IMR-90 (cell line): ENCODE results near the gene PTPRF. TPM values are rescaled to one million over a fixed set of nuclear protein-coding genes. Genes with fewer than 3 reads are reported as not detected.

ENCODE experiments used
- ATAC-seq: fragments of 200-7000 bp; cut with Tn5 transposase; 2 replicates; pipeline ENCODE4 v1.9.1; 2020; ENCODE audit warnings: low read depth, mild to moderate bottlenecking, moderate library complexity
- BruUV-seq: library from RNA; stranded (reverse); fragments of 400-500 nt; replicated peaks from 2 replicates; lab custom pipeline; 2021; lab: Mats Ljungman, UMichigan
- CTCF ChIA-PET: fragments of 300-600 bp; formaldehyde crosslinking; extraction: SDS; loops from one replicate; lab custom pipeline; 2021; ENCODE audit warnings: antibody characterized with exemption; lab: Yijun Ruan, JAX
- POLR2A ChIA-PET: fragments of 300-600 bp; sonication (Branson Sonifier 250); formaldehyde crosslinking; loops from one replicate; lab custom pipeline; 2022; ENCODE audit warnings: antibody characterized with exemption; ENCODE audit not compliant: unreplicated experiment; lab: Charles Lee
- DNase-seq: peaks from one replicate; pipeline ENCODE4 v3.0.0; 2013
- H2AFZ ChIP-seq: replicated peaks from 2 replicates; pipeline ENCODE3; 2013; ENCODE audit warnings: low read length, mild to moderate bottlenecking; ENCODE audit not compliant: poor library complexity
- H2AK5ac ChIP-seq: 2 replicates; pipeline ENCODE4 v1.6.1; 2013; ENCODE audit warnings: low read depth, low read length, inconsistent platforms
- H2AK9ac ChIP-seq: replicated peaks from 2 replicates; pipeline ENCODE3; 2013; ENCODE audit warnings: mild to moderate bottlenecking, low read depth, low read length, moderate library complexity; ENCODE audit not compliant: poor library complexity
- H2BK120ac ChIP-seq: 2 replicates; pipeline ENCODE4 v1.6.1; 2013; ENCODE audit warnings: low read depth, low read length, inconsistent platforms
- H2BK15ac ChIP-seq: 3 replicates; pipeline ENCODE4 v1.6.1; 2013; ENCODE audit warnings: low read depth, low read length, inconsistent platforms
- H2BK20ac ChIP-seq: 2 replicates; pipeline ENCODE4 v1.6.1; 2013; ENCODE audit warnings: low read depth, mild to moderate bottlenecking, inconsistent platforms, low read length, moderate library complexity
- H2BK5ac ChIP-seq: 2 replicates; pipeline ENCODE4 v1.6.1; 2013; ENCODE audit warnings: mild to moderate bottlenecking, low read depth, low read length, inconsistent platforms; ENCODE audit not compliant: poor library complexity, severe bottlenecking
- H3K14ac ChIP-seq: replicated peaks from 2 replicates; pipeline ENCODE4 v1.6.1; 2013; ENCODE audit warnings: low read depth, low read length, inconsistent platforms
- H3K18ac ChIP-seq: 2 replicates; pipeline ENCODE4 v1.6.1; 2013; ENCODE audit warnings: low read depth, low read length, control low read depth
- H3K23ac ChIP-seq: 2 replicates; pipeline ENCODE4 v1.6.1; 2013; ENCODE audit warnings: low read depth, low read length, inconsistent platforms
- H3K27ac ChIP-seq: 2 replicates; pipeline ENCODE4 v1.5.1; 2013; ENCODE audit warnings: mild to moderate bottlenecking, control low read depth, low read length; ENCODE audit not compliant: insufficient read depth
- H3K27me3 ChIP-seq: 2 replicates; pipeline ENCODE4 v1.6.1; 2013; ENCODE audit warnings: low read length; ENCODE audit not compliant: control insufficient read depth, insufficient read depth
- H3K36me3 ChIP-seq: 2 replicates; pipeline ENCODE4 v1.6.1; 2013; ENCODE audit warnings: low read length, mixed read lengths; ENCODE audit not compliant: control insufficient read depth, insufficient read depth
- H3K4ac ChIP-seq: 2 replicates; pipeline ENCODE4 v1.6.1; 2013; ENCODE audit warnings: low read depth, low read length, inconsistent platforms
- H3K4me1 ChIP-seq: 2 replicates; pipeline ENCODE4 v1.6.1; 2013; ENCODE audit warnings: low read length, mixed read lengths; ENCODE audit not compliant: control insufficient read depth, insufficient read depth
- H3K4me2 ChIP-seq: 2 replicates; pipeline ENCODE4 v1.6.1; 2013; ENCODE audit warnings: low read depth, mild to moderate bottlenecking, control low read depth, low read length, moderate library complexity
- H3K4me3 ChIP-seq: 2 replicates; pipeline ENCODE4 v1.5.1; 2013; ENCODE audit warnings: low read depth, mild to moderate bottlenecking, control low read depth, low read length, moderate library complexity; ENCODE audit not compliant: insufficient read depth
- H3K56ac ChIP-seq: 2 replicates; pipeline ENCODE4 v1.6.1; 2013; ENCODE audit warnings: low read length, inconsistent platforms; ENCODE audit not compliant: insufficient read depth; ENCODE audit errors: extremely low read depth
- H3K79me1 ChIP-seq, 2 experiments: 2 replicates each; pipeline ENCODE4 v1.6.1; 2013; ENCODE audit warnings: low read length in 2 of 2, inconsistent platforms in 1 of 2, low read depth in 1 of 2
- H3K9ac ChIP-seq: 2 replicates; pipeline ENCODE4 v1.6.1; 2013; ENCODE audit warnings: low read depth, low read length, control low read depth
- H3K9me1 ChIP-seq: 2 replicates; pipeline ENCODE4 v1.6.1; 2013; ENCODE audit warnings: low read length, inconsistent platforms; ENCODE audit not compliant: insufficient read depth
- H3K9me3 ChIP-seq: 2 replicates; pipeline ENCODE4 v1.6.1; 2013; ENCODE audit warnings: low read length; ENCODE audit not compliant: control insufficient read depth, insufficient read depth
- H4K20me1 ChIP-seq: 2 replicates; pipeline ENCODE4 v1.6.1; 2013; ENCODE audit warnings: low read length, inconsistent platforms; ENCODE audit not compliant: insufficient read depth
- H4K5ac ChIP-seq: 2 replicates; pipeline ENCODE4 v1.6.1; 2013; ENCODE audit warnings: mild to moderate bottlenecking, low read depth, low read length, control low read depth
- H4K8ac ChIP-seq, 2 experiments: 2 replicates each; pipeline ENCODE4 v1.6.1; 2013; ENCODE audit warnings: low read depth in 2 of 2, low read length in 2 of 2, control low read depth in 1 of 2, inconsistent platforms in 1 of 2
- H4K91ac ChIP-seq: 2 replicates; pipeline ENCODE4 v1.6.1; 2013; ENCODE audit warnings: low read depth, low read length, inconsistent platforms; ENCODE audit not compliant: insufficient read depth
- CHD1 ChIP-seq: IDR thresholded peaks from 2 replicates; pipeline ENCODE4 v1.6.1; 2012; ENCODE audit warnings: low read depth, low read length, improper control_type of control experiment
- ELK1 ChIP-seq: fragments of 150-350 bp; IDR thresholded peaks from 2 replicates; pipeline ENCODE4 v1.6.1; 2016; ENCODE audit warnings: low read depth, mild to moderate bottlenecking, low read length, moderate library complexity, borderline replicate concordance
- FOS ChIP-seq: fragments of 150-350 bp; IDR thresholded peaks from 2 replicates; pipeline ENCODE4 v1.6.1; 2016; ENCODE audit warnings: low read depth, low read length
- MAFK ChIP-seq: IDR thresholded peaks from 2 replicates; pipeline ENCODE4 v1.6.1; 2012; ENCODE audit warnings: low read depth, low read length, improper control_type of control experiment
- MAZ ChIP-seq: IDR thresholded peaks from 2 replicates; pipeline ENCODE4 v1.6.1; 2012; ENCODE audit warnings: low read depth, mild to moderate bottlenecking, low read length, improper control_type of control experiment, moderate library complexity, borderline replicate concordance
- MXI1 ChIP-seq: IDR thresholded peaks from 2 replicates; pipeline ENCODE4 v1.6.1; 2012; ENCODE audit warnings: low read depth, mild to moderate bottlenecking, low read length, moderate library complexity, borderline replicate concordance
- NFE2L2 ChIP-seq: fragments of 150-350 bp; IDR thresholded peaks from 2 replicates; pipeline ENCODE4 v1.6.1; 2016; ENCODE audit warnings: low read depth, mild to moderate bottlenecking, low read length
- POLR2A ChIP-seq: IDR thresholded peaks from 2 replicates; pipeline ENCODE4 v1.6.1; 2012; ENCODE audit warnings: mild to moderate bottlenecking, low read depth, low read length
- RAD21 ChIP-seq: IDR thresholded peaks from 2 replicates; pipeline ENCODE4 v1.6.1; 2012; ENCODE audit warnings: low read length, improper control_type of control experiment
- RCOR1 ChIP-seq: IDR thresholded peaks from 2 replicates; pipeline ENCODE4 v1.6.1; 2012; ENCODE audit warnings: mild to moderate bottlenecking, low read length, improper control_type of control experiment; ENCODE audit not compliant: insufficient replicate concordance
- RFX5 ChIP-seq: IDR thresholded peaks from 2 replicates; pipeline ENCODE4 v1.8.0; 2012; ENCODE audit warnings: low read depth, mild to moderate bottlenecking, low read length, moderate library complexity
- SMC3 ChIP-seq: fragments of 150-350 bp; IDR thresholded peaks from 2 replicates; pipeline ENCODE4 v1.6.1; 2016; ENCODE audit warnings: low read depth, mild to moderate bottlenecking, antibody characterized with exemption, low read length, moderate library complexity
- WGBS, 2 experiments: methylation state at CpG; one replicate each; pipeline versions ENCODE4 v1.1.5 to v1.1.7; 2013; ENCODE audit warnings: missing lambda C conversion rate in 2 of 2; ENCODE audit not compliant: insufficient read length in 1 of 2; ENCODE audit errors: extremely low coverage in 2 of 2; 5-methylcytosine and 5-hydroxymethylcytosine counted together
- dilution Hi-C: fragments of 300-500 bp; cut with HindIII; formaldehyde crosslinking; loops from one replicate; pipeline ENCODE4 v1.14.3; 2018; ENCODE audit warnings: low sequenced_read_pairs; ENCODE audit not compliant: unreplicated experiment
- in situ Hi-C: fragments of 300-500 bp; cut with MboI; formaldehyde crosslinking; loops from 3 replicates; pipeline ENCODE4 v1.14.3; 2019; ENCODE audit warnings: low sequenced_read_pairs, inconsistent platforms, mixed read lengths
- intact Hi-C: fragments of 100-400 bp; cut with micrococcal nuclease; formaldehyde crosslinking; loops from 2 replicates; pipeline ENCODE4 v1.10.0; 2022
- polyA plus RNA-seq, 3 experiments: library from polyadenylated mRNA; depleted of rRNA; stranded (reverse); fragments of >200 nt; gene quantifications; 2 replicates each; pipeline ENCODE4 v1.2.3, GENCODE V29; 2012; ENCODE audit warnings: low replicate concordance in 1 of 3
- total RNA-seq: library from RNA; depleted of rRNA; stranded (reverse); fragments of >200 nt; gene quantifications from 2 replicates; pipeline ENCODE4 v1.2.3, GENCODE V29; 2012
- TF ChIP-seq, protein P1 (sequence below): fragments of 150-350 bp; IDR thresholded peaks from 2 replicates; pipeline ENCODE4 v1.6.1; 2017; ENCODE audit warnings: mild to moderate bottlenecking, antibody characterized with exemption, low read length, low read depth

The PTPRF gene
- total and polyA plus RNA-seq, 2 of the 4 experiments (the other 2 are of a cell fraction) = 25.8 to 92.3 TPM

GRCh38 chr1:43612406-43612805 lies 81.7 kb downstream of the PTPRF start:
- no peak overlapping the region for H2BK120ac ChIP-seq
- no peak for DNase-seq
- no peak overlapping the region for H4K8ac ChIP-seq

More at GRCh38 chr1:43612406-43612805, 81.7 kb downstream of the PTPRF start:
- intact Hi-C loops (no loop called here), dilution Hi-C loops (no loop called here), in situ Hi-C loops (no loop called here)
- 100% methylated on average over 1 of the region's 15 CpGs; no CpG with 5 or more reads in 1 of the 2 experiments for WGBS, 2 experiments
- no peak overlapping the region for H4K91ac ChIP-seq
- no peaks in the 10 kb centered on the region for H3K79me1 ChIP-seq
- no peak overlapping the region for H2BK5ac ChIP-seq
- H3K4me1 ChIP-seq = no peaks in the 10 kb centered on the region
- no peaks in the 10 kb centered on the region; the same call in none of the 2 replicates for H4K20me1 ChIP-seq
- H3K27ac ChIP-seq = no peak overlapping the region
- no peak overlapping the region for H3K14ac ChIP-seq
- CTCF ChIA-PET = interaction anchor here (0.6 kb wide), 1 partner anchor 57 kb away, joined by 4 read pairs; no protein-coding TSS in a partner anchor
- no peak overlapping the region for H2AFZ ChIP-seq
- H3K36me3 ChIP-seq = peaks cover 64% of the 10 kb centered on the region
- no TSS peak for BruUV-seq
- no peak overlapping the region for H3K4ac ChIP-seq
- POLR2A ChIA-PET = no interaction called here
- no peak for ATAC-seq
- no peak overlapping the region for H2BK20ac ChIP-seq
- no peak overlapping the region for H3K18ac ChIP-seq
- TF ChIP-seq RCOR1 (no peak), MAFK (no peak), RAD21 (no peak), RFX5 (no peak), FOS (no peak), POLR2A (no peak), SMC3 (no peak), NFE2L2 (no peak), MAZ (no peak), MXI1 (no peak), CHD1 (no peak), ELK1 (no peak)
- TF ChIP-seq, protein P1, sequence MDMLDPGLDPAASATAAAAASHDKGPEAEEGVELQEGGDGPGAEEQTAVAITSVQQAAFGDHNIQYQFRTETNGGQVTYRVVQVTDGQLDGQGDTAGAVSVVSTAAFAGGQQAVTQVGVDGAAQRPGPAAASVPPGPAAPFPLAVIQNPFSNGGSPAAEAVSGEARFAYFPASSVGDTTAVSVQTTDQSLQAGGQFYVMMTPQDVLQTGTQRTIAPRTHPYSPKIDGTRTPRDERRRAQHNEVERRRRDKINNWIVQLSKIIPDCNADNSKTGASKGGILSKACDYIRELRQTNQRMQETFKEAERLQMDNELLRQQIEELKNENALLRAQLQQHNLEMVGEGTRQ = no peak
- no peaks in the 10 kb centered on the region for H3K27me3 ChIP-seq
- H3K4me2 ChIP-seq = no peak overlapping the region
- H3K4me3 ChIP-seq = no peak overlapping the region
- H2AK5ac ChIP-seq = no peak overlapping the region
- no peak overlapping the region for H2BK15ac ChIP-seq
- H2AK9ac ChIP-seq = no peak overlapping the region
- no peak overlapping the region for H3K9ac ChIP-seq
- H3K23ac ChIP-seq = no peak overlapping the region
- no peaks in the 10 kb centered on the region; the same call in 1 of the 2 replicates for H3K9me1 ChIP-seq
- H3K9me3 ChIP-seq = no peaks in the 10 kb centered on the region
- H4K5ac ChIP-seq = no peak overlapping the region
- H3K56ac ChIP-seq = no peak overlapping the region
